Gastroesophageal sphincter (tissue), 4 donors: ENCODE measurements around the gene TAB2. TPM values are rescaled to one million over a fixed set of nuclear protein-coding genes. Genes with fewer than 3 reads are reported as not detected.

Experiments used
- ATAC-seq: fragments of 150-250 bp; one replicate; pipeline ENCODE4 v1.9.1; 2016; ENCODE audit warnings: mild to moderate bottlenecking, moderate library complexity
- H3K27ac ChIP-seq, 4 donors: fragments of 200-600 bp; sonication (generic) in 3 of 4; 1 replicate in 3 of 4; 2 replicates in 1 of 4; pipeline ENCODE4 v1.5.1; 2016 to 2019
- H3K27me3 ChIP-seq: fragments of 200-600 bp; sonication (generic); one replicate; pipeline ENCODE4 v1.5.1; 2019
- H3K36me3 ChIP-seq, 2 donors: fragments of 200-600 bp; sonication (generic); one replicate each; pipeline ENCODE4 v1.5.1; 2019; ENCODE audit warnings: control low read depth in 1 of 2
- H3K4me1 ChIP-seq, 3 donors: fragments of 200-600 bp; sonication (generic); 1 replicate in 2 of 3; 2 replicates in 1 of 3; pipeline ENCODE4 v1.5.1; 2016 to 2019; ENCODE audit warnings: control low read depth in 2 of 3
- H3K4me3 ChIP-seq, 2 donors: fragments of 200-600 bp; sonication (generic); one replicate each; pipeline ENCODE4 v1.5.1; 2019; ENCODE audit warnings: mild to moderate bottlenecking in 1 of 2, moderate library complexity in 1 of 2
- H3K9me3 ChIP-seq, 3 donors: fragments of 200-600 bp; sonication (generic); one replicate each; pipeline ENCODE4 v1.5.1; 2017 to 2019; ENCODE audit warnings: control low read depth in 2 of 3
- CTCF ChIP-seq, 4 experiments: fragments of 200-600 bp in 2 of 4; fragments of 450-650 bp in 2 of 4; sonication (generic) in 1 of 4; IDR thresholded peaks; one replicate each; pipeline ENCODE4 v1.5.1; 2017 to 2019; ENCODE audit warnings: antibody characterized with exemption in 4 of 4, mild to moderate bottlenecking in 2 of 4, moderate library complexity in 2 of 4
- EP300 ChIP-seq: sonication (generic); formaldehyde crosslinking; IDR thresholded peaks from one replicate; pipeline ENCODE4 v1.6.1; 2017; ENCODE audit warnings: antibody characterized with exemption, mild to moderate bottlenecking
- POLR2A ChIP-seq, 2 donors: fragments of 450-650 bp; IDR thresholded peaks; one replicate each; pipeline ENCODE4 v1.6.1; 2017; ENCODE audit warnings: antibody characterized with exemption in 2 of 2, mild to moderate bottlenecking in 2 of 2, moderate library complexity in 1 of 2
- POLR2AphosphoS5 ChIP-seq: sonication (generic); formaldehyde crosslinking; IDR thresholded peaks from one replicate; pipeline ENCODE4 v1.6.1; 2017; ENCODE audit warnings: antibody characterized with exemption
- WGBS, 2 donors: methylation state at CpG; one replicate each; pipeline ENCODE4 v1.1.5; 2018; ENCODE audit warnings: low coverage in 1 of 2; 5-methylcytosine and 5-hydroxymethylcytosine counted together
- total RNA-seq, 4 donors: library from RNA; depleted of rRNA; stranded (reverse); fragments of >200 nt; gene quantifications; one replicate each; pipeline ENCODE4 v1.1.0, GENCODE V29; 2016

TAB2 gene
- total RNA-seq, 4 donors from 2014 or later, result 69.5 to 111 (median 97.0) TPM

- Histone ChIP-seq H3K27ac (no peak overlapping the region), H3K9me3 (no peaks in the 10 kb centered on the region), H3K27me3 (no peaks in the 10 kb centered on the region), H3K4me1 (peaks cover 36 to 90% (median 37%) of the 10 kb centered on the region in 3 donors), H3K4me3 (no peak overlapping the region), H3K36me3 (no peaks in the 10 kb centered on the region)
- TF ChIP-seq EP300 (no peak), POLR2AphosphoS5 (no peak), CTCF (IDR thresholded peaks at IDR 0.05) (no peak), POLR2A (IDR thresholded peaks at IDR 0.05) (no peak)
- no peak for ATAC-seq
- 72 to 82% methylated on average over 3 to 4 of the region's 4 CpGs for WGBS, 2 donors
These were observed 15.7 kb downstream of the TAB2 start for GRCh38 chr6:149333266-149333620.

- no peak for ATAC-seq
- Histone ChIP-seq H3K4me1 (peaks cover 36 to 89% (median 37%) of the 10 kb centered on the region in 3 donors), H3K9me3 (no peaks in the 10 kb centered on the region), H3K36me3 (no peaks in the 10 kb centered on the region), H3K27me3 (no peaks in the 10 kb centered on the region), H3K4me3 (no peak overlapping the region), H3K27ac (peak overlapping the region in 2 of 4 donors; percentile 14 to 37)
- WGBS, 2 donors, result 17 to 49% methylated on average over 2 to 3 of the region's 3 CpGs
- TF ChIP-seq CTCF (IDR thresholded peaks at IDR 0.05), result no peak
- TF ChIP-seq POLR2AphosphoS5, result no peak
- TF ChIP-seq POLR2A (IDR thresholded peaks at IDR 0.05), result no peak
- no peak for TF ChIP-seq EP300
These were observed 16.7 kb downstream of the TAB2 start for GRCh38 chr6:149334201-149334600.

- 21% methylated on average over 2 of the region's 2 CpGs; no CpG with 5 or more reads in 1 of the 2 donors for WGBS, 2 donors
- Histone ChIP-seq H3K36me3 (no peaks in the 10 kb centered on the region), H3K4me3 (no peak overlapping the region), H3K27ac (peak overlapping the region in 2 of 4 donors; percentile 21 to 37), H3K9me3 (no peaks in the 10 kb centered on the region), H3K4me1 (peaks cover 36 to 86% (median 37%) of the 10 kb centered on the region in 3 donors), H3K27me3 (no peaks in the 10 kb centered on the region)
- ATAC-seq, result peak; percentile 67
- no peak for TF ChIP-seq POLR2A (IDR thresholded peaks at IDR 0.05)
- TF ChIP-seq POLR2AphosphoS5, result peak; percentile 28
- no peak for TF ChIP-seq EP300
These were observed 17.2 kb downstream of the TAB2 start for GRCh38 chr6:149334682-149335160.

GRCh38 chr6:149335924-149336608 is 18.6 kb downstream of the TAB2 start:
- 48 to 53% methylated on average over 4 of the region's 4 CpGs for WGBS, 2 donors
- TF ChIP-seq EP300 (no peak), POLR2A (IDR thresholded peaks at IDR 0.05) (no peak), POLR2AphosphoS5 (peak; percentile 49), CTCF (IDR thresholded peaks at IDR 0.05) (no peak)

GRCh38 chr6:149336609-149336928 is 19.1 kb downstream of the TAB2 start:
- H3K4me1 ChIP-seq, result peaks cover 32 to 86% (median 40%) of the 10 kb centered on the region in 3 donors
- no peaks in the 10 kb centered on the region for H3K9me3 ChIP-seq
- H3K27me3 ChIP-seq, result no peaks in the 10 kb centered on the region
- H3K36me3 ChIP-seq, result no peaks in the 10 kb centered on the region
- no peak overlapping the region for H3K27ac ChIP-seq
- H3K4me3 ChIP-seq, result no peak overlapping the region
- no peak for TF ChIP-seq POLR2A (IDR thresholded peaks at IDR 0.05)
- no peak for TF ChIP-seq CTCF (IDR thresholded peaks at IDR 0.05)
- TF ChIP-seq EP300, result no peak
- TF ChIP-seq POLR2AphosphoS5, result no peak
- no peak for ATAC-seq

More at GRCh38 chr6:149335924-149336608, 18.6 kb downstream of the TAB2 start:
- Histone ChIP-seq H3K27ac (peak overlapping the region in 1 of 4 donors; percentile 37), H3K36me3 (no peaks in the 10 kb centered on the region), H3K9me3 (no peaks in the 10 kb centered on the region), H3K27me3 (no peaks in the 10 kb centered on the region), H3K4me1 (peaks cover 32 to 86% (median 37%) of the 10 kb centered on the region in 3 donors), H3K4me3 (no peak overlapping the region)
- ATAC-seq, result peak; percentile 50
